ENCODE results near the gene KIRREL1. TPM values are rescaled to one million over a fixed set of nuclear protein-coding genes. Genes with fewer than 3 reads are reported as not detected.
A peak's percentile ranks its signal among the peaks of the same experiment; 100 is the strongest.

Gene KIRREL1
- total RNA-seq, 1 experiment from 2014 or later, result 145 TPM

DNA sequence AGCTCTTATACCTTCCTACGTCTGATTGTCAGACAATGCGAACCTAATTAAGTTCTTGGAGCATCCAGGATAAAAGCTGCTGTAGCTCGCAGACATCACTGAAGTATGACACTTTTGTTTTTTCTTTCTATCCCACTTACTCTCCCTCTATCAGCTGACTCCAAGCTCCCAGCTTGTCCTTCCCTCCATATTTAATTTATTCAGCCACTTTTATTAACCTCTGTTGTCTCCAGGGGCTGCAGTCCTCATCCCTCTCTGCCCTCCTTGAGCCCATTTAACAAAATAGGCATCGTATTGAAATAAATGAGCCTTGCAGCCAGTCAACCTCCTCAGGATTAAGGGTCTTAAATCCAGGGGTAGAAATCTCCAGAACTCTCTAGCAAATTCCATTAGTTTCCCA is 7.1 kb downstream of the KIRREL1 start:
- H3K9me3 ChIP-seq (ENCODE audit: control insufficient read depth, insufficient read depth, low read depth, low read length), result no peaks in the 10 kb centered on the region
- no peak overlapping the region for H3K4me3 ChIP-seq (ENCODE audit: low read depth in 2 of 2, low read length in 2 of 2)
- H3K36me3 ChIP-seq (ENCODE audit: control insufficient read depth, insufficient read depth, low read length), result no peaks in the 10 kb centered on the region; the same call in 1 of the 2 replicates
- peaks cover 100% of the 10 kb centered on the region for H3K4me1 ChIP-seq (ENCODE audit: control insufficient read depth, insufficient read depth, low read length)
- in situ Hi-C loops (cut with HindIII; ENCODE audit: low pct_unique_long_range_greater_than_20kb, low sequenced_read_pairs), result no loop called here
- no peak for DNase-seq (ENCODE audit: low read depth, low spot score)
- no peak for ATAC-seq
- peak overlapping the region; percentile 100 for H3K27ac ChIP-seq (ENCODE audit: low read length)
- ChIA-PET CTCF (no interaction called here), POLR2A (no interaction called here)
- TF ChIP-seq TCF7L2 (IDR thresholded peaks at IDR 0.05; ENCODE audit: low read depth, low read length) (no peak), SIN3A (IDR thresholded peaks at IDR 0.05; ENCODE audit: borderline replicate concordance, insufficient read depth, low read depth, low read length) (no peak), POLR2AphosphoS5 (IDR thresholded peaks at IDR 0.05; ENCODE audit: low read depth, low read length) (no peak)
- TF ChIP-seq, protein P1, sequence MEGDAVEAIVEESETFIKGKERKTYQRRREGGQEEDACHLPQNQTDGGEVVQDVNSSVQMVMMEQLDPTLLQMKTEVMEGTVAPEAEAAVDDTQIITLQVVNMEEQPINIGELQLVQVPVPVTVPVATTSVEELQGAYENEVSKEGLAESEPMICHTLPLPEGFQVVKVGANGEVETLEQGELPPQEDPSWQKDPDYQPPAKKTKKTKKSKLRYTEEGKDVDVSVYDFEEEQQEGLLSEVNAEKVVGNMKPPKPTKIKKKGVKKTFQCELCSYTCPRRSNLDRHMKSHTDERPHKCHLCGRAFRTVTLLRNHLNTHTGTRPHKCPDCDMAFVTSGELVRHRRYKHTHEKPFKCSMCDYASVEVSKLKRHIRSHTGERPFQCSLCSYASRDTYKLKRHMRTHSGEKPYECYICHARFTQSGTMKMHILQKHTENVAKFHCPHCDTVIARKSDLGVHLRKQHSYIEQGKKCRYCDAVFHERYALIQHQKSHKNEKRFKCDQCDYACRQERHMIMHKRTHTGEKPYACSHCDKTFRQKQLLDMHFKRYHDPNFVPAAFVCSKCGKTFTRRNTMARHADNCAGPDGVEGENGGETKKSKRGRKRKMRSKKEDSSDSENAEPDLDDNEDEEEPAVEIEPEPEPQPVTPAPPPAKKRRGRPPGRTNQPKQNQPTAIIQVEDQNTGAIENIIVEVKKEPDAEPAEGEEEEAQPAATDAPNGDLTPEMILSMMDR (IDR thresholded peaks at IDR 0.05), result no peak
- TF ChIP-seq, protein P2, sequence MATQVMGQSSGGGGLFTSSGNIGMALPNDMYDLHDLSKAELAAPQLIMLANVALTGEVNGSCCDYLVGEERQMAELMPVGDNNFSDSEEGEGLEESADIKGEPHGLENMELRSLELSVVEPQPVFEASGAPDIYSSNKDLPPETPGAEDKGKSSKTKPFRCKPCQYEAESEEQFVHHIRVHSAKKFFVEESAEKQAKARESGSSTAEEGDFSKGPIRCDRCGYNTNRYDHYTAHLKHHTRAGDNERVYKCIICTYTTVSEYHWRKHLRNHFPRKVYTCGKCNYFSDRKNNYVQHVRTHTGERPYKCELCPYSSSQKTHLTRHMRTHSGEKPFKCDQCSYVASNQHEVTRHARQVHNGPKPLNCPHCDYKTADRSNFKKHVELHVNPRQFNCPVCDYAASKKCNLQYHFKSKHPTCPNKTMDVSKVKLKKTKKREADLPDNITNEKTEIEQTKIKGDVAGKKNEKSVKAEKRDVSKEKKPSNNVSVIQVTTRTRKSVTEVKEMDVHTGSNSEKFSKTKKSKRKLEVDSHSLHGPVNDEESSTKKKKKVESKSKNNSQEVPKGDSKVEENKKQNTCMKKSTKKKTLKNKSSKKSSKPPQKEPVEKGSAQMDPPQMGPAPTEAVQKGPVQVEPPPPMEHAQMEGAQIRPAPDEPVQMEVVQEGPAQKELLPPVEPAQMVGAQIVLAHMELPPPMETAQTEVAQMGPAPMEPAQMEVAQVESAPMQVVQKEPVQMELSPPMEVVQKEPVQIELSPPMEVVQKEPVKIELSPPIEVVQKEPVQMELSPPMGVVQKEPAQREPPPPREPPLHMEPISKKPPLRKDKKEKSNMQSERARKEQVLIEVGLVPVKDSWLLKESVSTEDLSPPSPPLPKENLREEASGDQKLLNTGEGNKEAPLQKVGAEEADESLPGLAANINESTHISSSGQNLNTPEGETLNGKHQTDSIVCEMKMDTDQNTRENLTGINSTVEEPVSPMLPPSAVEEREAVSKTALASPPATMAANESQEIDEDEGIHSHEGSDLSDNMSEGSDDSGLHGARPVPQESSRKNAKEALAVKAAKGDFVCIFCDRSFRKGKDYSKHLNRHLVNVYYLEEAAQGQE (IDR thresholded peaks at IDR 0.05; ENCODE audit: insufficient read depth in 1 of 2, low read depth in 2 of 2, low read length in 1 of 2), result no peak
- intact Hi-C loops (cut with micrococcal nuclease; ENCODE audit: unreplicated experiment), result no loop called here
- no TSS peak for BruUV-seq (replicated peaks)
- no peaks in the 10 kb centered on the region for H3K27me3 ChIP-seq (ENCODE audit: control insufficient read depth, insufficient read depth, low read length)

DNA sequence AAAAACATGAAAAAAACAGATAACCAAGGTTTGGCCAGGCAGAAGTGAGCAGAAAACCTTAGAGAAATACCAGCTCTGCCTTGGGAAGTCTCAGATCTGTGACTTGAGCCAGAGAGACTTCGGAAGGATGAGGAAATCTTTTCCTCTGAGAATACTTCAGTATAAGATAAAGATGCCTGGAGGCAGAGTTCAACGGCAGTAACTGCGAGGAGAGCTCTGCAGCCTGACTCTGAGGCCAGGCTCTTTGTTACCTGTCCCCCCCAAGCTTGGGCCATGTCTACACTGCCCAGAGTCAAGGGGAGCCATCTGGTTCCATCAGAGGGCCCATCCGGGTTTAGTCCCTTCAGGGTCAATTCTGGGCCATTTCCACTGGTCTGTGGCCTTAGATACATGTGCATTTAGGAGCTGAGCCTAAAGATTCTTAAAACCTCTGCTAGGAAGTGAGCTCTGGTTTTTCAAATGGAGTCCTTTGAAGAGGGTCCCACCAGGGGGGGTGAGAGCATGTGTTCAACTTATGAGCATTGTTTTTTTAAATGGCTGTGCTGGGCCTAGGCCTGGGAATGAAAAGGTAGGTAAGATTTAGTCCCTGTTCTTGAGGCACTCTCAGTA is 8.7 kb downstream of the KIRREL1 start:
- no peak; the same call in 1 of the 2 replicates for TF ChIP-seq TCF7L2 (IDR thresholded peaks at IDR 0.05; ENCODE audit: low read depth, low read length)
- no peak; the same call in 1 of the 2 replicates for TF ChIP-seq POLR2AphosphoS5 (IDR thresholded peaks at IDR 0.05; ENCODE audit: low read depth, low read length)
- TF ChIP-seq SIN3A (IDR thresholded peaks at IDR 0.05; ENCODE audit: borderline replicate concordance, insufficient read depth, low read depth, low read length), result no peak
- TF ChIP-seq, protein P2 (IDR thresholded peaks at IDR 0.05; ENCODE audit: insufficient read depth in 1 of 2, low read depth in 2 of 2, low read length in 1 of 2), result no peak
- TF ChIP-seq, protein P1 (IDR thresholded peaks at IDR 0.05), result no peak
- Histone ChIP-seq H3K27ac (ENCODE audit: low read length) (peak overlapping the region; percentile 100), H3K4me3 (ENCODE audit: low read depth in 2 of 2, low read length in 2 of 2) (peak overlapping the region in 1 of 2 experiments; percentile 14; a peak in 1 of 4 replicates), H3K36me3 (ENCODE audit: control insufficient read depth, insufficient read depth, low read length) (peaks cover 4% of the 10 kb centered on the region; the same call in 1 of the 2 replicates), H3K27me3 (ENCODE audit: control insufficient read depth, insufficient read depth, low read length) (no peaks in the 10 kb centered on the region), H3K9me3 (ENCODE audit: control insufficient read depth, insufficient read depth, low read depth, low read length) (no peaks in the 10 kb centered on the region), H3K4me1 (ENCODE audit: control insufficient read depth, insufficient read depth, low read length) (peaks cover 100% of the 10 kb centered on the region)
- CTCF ChIA-PET, result interaction anchor here (1.1 kb wide), 1 partner anchor 10 kb away, joined by 9 read pairs; no protein-coding TSS in a partner anchor
- ATAC-seq (peak; percentile 43), DNase-seq (ENCODE audit: low read depth, low spot score) (no peak)
- intact Hi-C loops (cut with micrococcal nuclease; ENCODE audit: unreplicated experiment) (no loop called here), in situ Hi-C loops (cut with HindIII; ENCODE audit: low pct_unique_long_range_greater_than_20kb, low sequenced_read_pairs) (no loop called here)
- POLR2A ChIA-PET, result interaction anchor here (1.1 kb wide), 1 partner anchor 17 kb away, joined by 3 read pairs; no protein-coding TSS in a partner anchor
- no TSS peak for BruUV-seq (replicated peaks)

Data from Panc1 (cell line).